VCaP (cell line): ENCODE data around the gene ADISSP.

ENCODE experiments used
- H3K27ac ChIP-seq: fragments of 450-650 bp; 2 replicates; pipeline ENCODE4 v1.5.1; 2017
- TF ChIP-seq, protein P1 (sequence below): fragments of 450-650 bp; conservative IDR thresholded peaks from 2 replicates; pipeline ENCODE4 v1.5.1; 2017; ENCODE audit warnings: mild to moderate bottlenecking, moderate library complexity

ADISSP gene

DNA sequence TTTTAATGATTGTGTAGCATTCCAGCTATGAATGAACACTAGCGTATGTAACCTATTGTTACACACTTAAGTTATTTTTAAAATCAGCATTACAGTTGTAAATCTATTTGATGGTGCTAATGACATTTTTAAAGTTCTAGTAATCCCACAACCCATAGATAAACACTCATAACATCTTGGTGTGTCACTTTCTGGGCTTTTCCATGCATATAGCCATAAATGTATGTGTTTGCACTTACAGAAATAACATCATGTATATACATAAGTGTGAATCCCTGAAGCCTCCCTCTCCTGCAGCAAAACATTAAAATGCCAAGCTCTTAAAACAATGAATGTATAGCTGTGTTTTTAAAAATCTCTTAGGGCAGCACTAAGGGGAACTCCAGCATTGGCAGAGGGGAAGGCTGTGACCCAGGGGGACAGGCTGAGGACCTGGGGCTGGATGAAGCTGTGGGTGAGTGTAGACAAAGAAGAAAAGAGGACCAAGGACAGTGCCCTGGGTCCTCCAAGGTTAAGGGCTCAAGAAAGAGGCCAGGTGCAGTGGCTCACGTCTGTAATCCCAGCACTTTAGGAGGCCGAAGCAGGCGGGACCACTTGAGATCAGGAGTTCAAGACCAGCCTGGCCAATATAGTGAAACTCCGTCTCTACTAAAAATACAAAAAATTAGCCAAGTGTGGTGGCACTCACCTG lies 19.9 kb upstream of the ADISSP start:
- TF ChIP-seq, protein P1, sequence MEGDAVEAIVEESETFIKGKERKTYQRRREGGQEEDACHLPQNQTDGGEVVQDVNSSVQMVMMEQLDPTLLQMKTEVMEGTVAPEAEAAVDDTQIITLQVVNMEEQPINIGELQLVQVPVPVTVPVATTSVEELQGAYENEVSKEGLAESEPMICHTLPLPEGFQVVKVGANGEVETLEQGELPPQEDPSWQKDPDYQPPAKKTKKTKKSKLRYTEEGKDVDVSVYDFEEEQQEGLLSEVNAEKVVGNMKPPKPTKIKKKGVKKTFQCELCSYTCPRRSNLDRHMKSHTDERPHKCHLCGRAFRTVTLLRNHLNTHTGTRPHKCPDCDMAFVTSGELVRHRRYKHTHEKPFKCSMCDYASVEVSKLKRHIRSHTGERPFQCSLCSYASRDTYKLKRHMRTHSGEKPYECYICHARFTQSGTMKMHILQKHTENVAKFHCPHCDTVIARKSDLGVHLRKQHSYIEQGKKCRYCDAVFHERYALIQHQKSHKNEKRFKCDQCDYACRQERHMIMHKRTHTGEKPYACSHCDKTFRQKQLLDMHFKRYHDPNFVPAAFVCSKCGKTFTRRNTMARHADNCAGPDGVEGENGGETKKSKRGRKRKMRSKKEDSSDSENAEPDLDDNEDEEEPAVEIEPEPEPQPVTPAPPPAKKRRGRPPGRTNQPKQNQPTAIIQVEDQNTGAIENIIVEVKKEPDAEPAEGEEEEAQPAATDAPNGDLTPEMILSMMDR, result no peak
- peak overlapping the region; percentile 66 for H3K27ac ChIP-seq

DNA sequence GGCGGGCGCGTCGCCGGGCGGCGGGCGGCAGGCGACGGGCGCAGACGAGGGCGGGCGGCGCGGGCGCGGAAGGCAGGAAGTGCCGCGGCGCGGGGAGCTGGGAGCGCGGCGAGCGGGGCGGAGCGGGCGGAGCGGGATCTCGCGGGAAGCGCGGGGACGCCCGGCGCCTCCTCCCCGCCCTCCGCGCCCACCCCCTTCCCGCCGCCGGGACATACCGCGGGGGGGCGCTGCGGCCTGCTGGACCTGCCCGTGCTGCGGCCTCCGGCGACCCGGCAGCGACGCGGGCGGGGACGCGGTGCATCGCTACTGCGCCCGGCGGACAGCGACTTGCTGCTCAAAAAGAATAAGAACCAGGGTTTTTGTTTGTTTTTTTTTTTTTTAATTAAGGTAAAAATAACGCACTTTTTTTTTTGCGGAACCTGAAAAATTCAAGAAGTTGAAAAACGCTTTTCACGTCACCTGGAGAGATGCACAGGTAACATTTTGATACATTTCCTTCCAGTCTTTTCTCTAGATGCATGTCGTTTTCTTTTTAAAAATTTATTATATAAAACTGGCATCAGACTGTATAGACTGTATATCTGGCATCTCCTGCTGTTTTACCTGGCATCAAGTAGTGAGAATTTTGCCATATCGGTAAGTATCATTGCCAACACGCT lies 19.2 kb upstream of the ADISSP start, which contains the start of gene CENPB:
Gene CENPB (minus strand): TSS at position 76 of the 659 bp plus-strand sequence. CDS start 257 bp downstream, outside the sequence.
- H3K27ac ChIP-seq, result peak within 1 kb of the TSS; percentile 66
- TF ChIP-seq, protein P1, result peak; percentile 97

DNA sequence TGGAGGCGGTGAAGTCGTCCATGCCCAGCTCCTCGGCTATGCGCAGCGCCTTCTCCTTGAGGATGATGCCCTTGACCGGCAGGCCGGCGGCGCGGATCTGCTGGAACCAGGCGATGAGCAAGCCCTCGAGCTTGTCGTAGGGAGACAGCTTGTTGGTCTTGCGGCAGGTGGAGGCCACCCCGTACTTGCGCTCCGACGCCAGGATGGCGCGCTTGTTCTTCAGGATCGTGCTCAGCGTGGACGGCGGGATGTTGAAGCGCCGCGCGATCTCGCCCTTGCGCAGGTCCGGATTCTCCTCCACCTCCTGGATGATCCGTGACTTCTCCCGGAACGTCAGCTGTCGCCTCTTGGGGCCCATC lies 18.6 kb upstream of the ADISSP start:
- H3K27ac ChIP-seq, result peak overlapping the region; percentile 66
- TF ChIP-seq, protein P1, result no peak

DNA sequence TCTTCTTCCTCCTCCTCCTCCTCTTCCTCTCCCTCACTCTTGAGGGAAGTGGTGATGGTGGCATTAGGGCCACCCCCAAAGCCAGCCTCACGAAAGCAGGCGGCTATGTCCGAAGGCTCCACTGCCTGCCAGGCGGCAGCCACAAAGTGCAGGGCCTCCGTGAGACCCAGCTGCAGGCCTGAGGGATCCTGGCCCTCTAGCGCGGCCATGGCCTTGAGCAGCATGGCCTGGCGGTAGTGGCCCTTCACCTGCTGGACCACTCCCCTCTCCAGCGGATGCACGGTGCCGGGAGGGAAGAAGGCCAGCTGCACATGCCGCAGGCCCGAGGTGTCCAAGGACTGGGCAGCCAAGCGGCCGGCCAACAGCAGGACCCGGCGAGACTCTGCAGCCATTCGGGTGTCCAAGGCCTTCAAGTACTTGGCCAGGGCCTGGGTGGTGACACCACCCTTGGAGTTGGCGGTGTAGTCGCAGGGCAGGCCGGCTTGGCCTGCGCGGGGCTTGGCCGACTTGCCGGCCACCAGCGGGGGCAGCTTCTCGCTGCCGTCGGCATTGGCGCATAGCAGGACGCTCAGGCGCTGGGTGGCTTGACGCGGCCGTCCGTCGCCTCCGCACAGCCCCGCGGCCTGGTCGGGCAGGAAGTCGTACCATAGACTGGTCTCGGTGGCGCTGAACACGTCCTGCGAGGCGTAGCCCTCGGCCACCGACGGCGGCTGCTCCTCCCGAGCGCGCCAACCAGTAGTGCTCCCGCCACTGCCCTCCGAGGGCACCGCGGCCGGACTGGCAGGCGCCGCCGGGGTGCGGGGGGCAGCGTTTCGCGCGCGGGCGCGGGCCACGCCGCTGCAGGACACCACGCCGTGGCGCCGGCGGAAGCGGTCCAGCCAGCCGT lies 17.9 kb upstream of the ADISSP start:
- peak overlapping the region; percentile 66 for H3K27ac ChIP-seq
- TF ChIP-seq, protein P1, result no peak

DNA sequence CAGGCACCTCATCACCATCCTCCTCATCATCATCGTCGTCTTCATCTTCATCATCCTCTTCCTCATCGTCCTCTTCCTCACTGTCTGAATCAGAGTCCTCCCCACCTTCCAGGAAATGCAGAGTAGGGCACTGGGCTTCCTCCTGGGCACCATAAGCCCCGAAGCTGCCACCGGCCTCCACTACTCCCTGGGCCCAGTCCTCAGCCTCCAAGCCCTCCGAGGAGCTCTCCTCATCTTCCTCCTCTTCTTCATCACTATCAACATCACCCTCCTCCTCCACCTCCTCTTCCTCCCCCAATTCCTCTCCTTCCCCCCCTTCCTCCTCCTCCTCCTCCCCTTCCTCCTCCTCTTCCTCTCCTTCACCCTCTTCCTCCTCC lies 17.3 kb upstream of the ADISSP start:
- no peak overlapping the region for H3K27ac ChIP-seq
- TF ChIP-seq, protein P1, result no peak

DNA sequence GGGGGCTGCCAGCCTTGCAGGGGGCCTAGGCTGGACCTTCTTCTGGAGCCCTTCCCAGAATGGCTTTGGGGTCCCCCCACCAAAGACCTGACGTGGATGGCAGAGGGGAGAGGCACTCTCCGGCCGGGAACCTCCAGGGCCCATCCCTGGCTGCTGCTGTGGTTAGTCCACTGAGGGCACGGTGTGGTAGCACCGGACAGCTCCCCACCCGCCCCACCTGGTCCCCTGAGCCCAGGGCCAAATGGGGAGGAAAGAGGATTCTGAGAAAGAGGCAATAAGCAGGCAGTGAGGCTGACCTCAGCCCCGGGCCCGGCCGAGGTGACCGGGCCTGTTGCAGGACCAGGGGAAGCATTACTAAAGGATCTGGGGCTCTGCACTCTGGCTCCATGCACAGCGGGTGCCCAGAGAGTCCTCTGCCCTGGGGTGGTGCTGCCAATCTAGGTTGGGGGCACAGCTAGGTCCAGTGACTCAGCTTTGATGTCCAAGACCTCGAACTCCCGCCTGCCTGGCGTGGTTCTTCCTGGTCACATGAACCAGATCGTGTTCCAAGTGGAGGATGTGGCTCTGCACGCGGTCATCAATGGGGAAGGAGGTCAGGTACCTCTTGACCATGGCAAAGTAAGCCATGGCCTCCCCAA lies 16.8 kb upstream of the ADISSP start:
- H3K27ac ChIP-seq, result no peak overlapping the region
- TF ChIP-seq, protein P1, result no peak
